ENCODE measurements around the gene POU2F1. TPM values are rescaled to one million over a fixed set of nuclear protein-coding genes. Genes with fewer than 3 reads are reported as not detected.

POU2F1 gene
- total and polyA plus RNA-seq, 2 donors (not counting 3 experiments of a cell fraction or from before 2014, with no cell fraction given): 6.0 to 12.9 TPM

DNA sequence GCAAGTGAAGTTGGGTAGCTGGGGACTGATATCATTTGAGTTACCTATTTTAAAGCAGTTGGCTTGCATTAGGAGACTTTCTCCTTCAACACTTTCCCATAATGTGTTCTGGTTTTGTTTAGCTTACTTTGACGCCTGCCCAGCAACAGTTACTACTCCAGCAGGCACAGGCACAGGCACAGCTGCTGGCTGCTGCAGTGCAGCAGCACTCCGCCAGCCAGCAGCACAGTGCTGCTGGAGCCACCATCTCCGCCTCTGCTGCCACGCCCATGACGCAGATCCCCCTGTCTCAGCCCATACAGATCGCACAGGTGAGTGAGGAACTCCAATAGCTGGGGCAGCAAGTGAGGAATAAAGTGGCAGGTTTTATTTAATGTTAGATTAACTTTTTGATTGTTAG lies 153.3 kb downstream of the POU2F1 start:
- no peaks in the 10 kb centered on the region for H3K9me3 ChIP-seq (replicated peaks; ENCODE audit: control insufficient read depth, insufficient read depth, low read length)
- dilution Hi-C loops (cut with MboI; ENCODE audit: extremely low pct_ligation_motif_present, low sequenced_read_pairs) (no loop called here), intact Hi-C loops (cut with micrococcal nuclease) (no loop called here)
- H3K27ac ChIP-seq (ENCODE audit: insufficient read depth, low read depth, low read length): no peak overlapping the region
- H3K4me2 ChIP-seq (ENCODE audit: insufficient read depth, low read length): no peak overlapping the region
- ChIA-PET CTCF (interaction anchor here (1.0 to 1.8 kb wide), 2 partner anchors 10 to 21 kb away, joined by 4 to 8 read pairs; no protein-coding TSS in a partner anchor), POLR2A (no interaction called here)
- no peaks in the 10 kb centered on the region for H3K9me1 ChIP-seq (replicated peaks; ENCODE audit: control insufficient read depth, extremely low read depth, insufficient read depth, low read length)
- no peaks in the 10 kb centered on the region for H3K27me3 ChIP-seq (ENCODE audit: control insufficient read depth in 2 of 2, insufficient read depth in 2 of 2, low read length in 2 of 2)
- H2AFZ ChIP-seq (ENCODE audit: low read depth, low read length): no peak overlapping the region
- no peaks in the 10 kb centered on the region for H3K36me3 ChIP-seq (ENCODE audit: control insufficient read depth in 2 of 2, extremely low read depth in 1 of 2, insufficient read depth in 2 of 2, low read length in 2 of 2)
- H3K9ac ChIP-seq (replicated peaks; ENCODE audit: extremely low read depth, insufficient read depth, low read length): no peak overlapping the region
- H3K4me3 ChIP-seq (replicated peaks in 1 of 3; ENCODE audit: insufficient read depth in 1 of 3, low read depth in 1 of 3, low read length in 3 of 3): no peak overlapping the region
- H4K20me1 ChIP-seq (replicated peaks; ENCODE audit: control insufficient read depth, extremely low read depth, insufficient read depth, low read length): no peaks in the 10 kb centered on the region
- H3K4me1 ChIP-seq (ENCODE audit: control insufficient read depth, extremely low read depth, insufficient read depth, low read length): no peaks in the 10 kb centered on the region
- no peak for FAIRE-seq
- no peaks in the 10 kb centered on the region for H3K79me2 ChIP-seq (ENCODE audit: control insufficient read depth, insufficient read depth, low read length)
- BruUV-seq (replicated peaks): no TSS peak
- no peak for DNase-seq (ENCODE audit: low read depth, low spot score)
- no peak for TF ChIP-seq POLR2A (IDR thresholded peaks at IDR 0.05; ENCODE audit: low read depth, low read length)
- no peak for TF ChIP-seq MAX (IDR thresholded peaks at IDR 0.05; ENCODE audit: insufficient read depth, insufficient read length)
- no peak for TF ChIP-seq CTCF (IDR thresholded peaks at IDR 0.05; ENCODE audit: extremely low read depth in 1 of 2, insufficient read depth in 1 of 2, low read depth in 1 of 2, low read length in 2 of 2)
- TF ChIP-seq MYC (IDR thresholded peaks at IDR 0.05; ENCODE audit: low read depth, low read length): no peak
- no peak for TF ChIP-seq POLR2AphosphoS5 (IDR thresholded peaks at IDR 0.05; ENCODE audit: insufficient read depth, low read depth, low read length)
- no peak for TF ChIP-seq FOS (IDR thresholded peaks at IDR 0.05; ENCODE audit: borderline replicate concordance, insufficient read depth, low read length)
- no peak for TF ChIP-seq JUN (IDR thresholded peaks at IDR 0.05; ENCODE audit: borderline replicate concordance, insufficient read depth, insufficient read length, low read depth)
- TF ChIP-seq EZH2 (IDR thresholded peaks at IDR 0.05; ENCODE audit: borderline replicate concordance, low read depth, low read length, severe bottlenecking): no peak
- TF ChIP-seq GATA2 (IDR thresholded peaks at IDR 0.05; ENCODE audit: insufficient read depth, insufficient read length, low read depth, low read length): no peak
